ENCODE data around the gene SNX13. TPM values are rescaled to one million over a fixed set of nuclear protein-coding genes. Genes with fewer than 3 reads are reported as not detected.

Gene SNX13
- total and polyA plus RNA-seq, 9 of the 15 experiments (the other 6 are each of a cell fraction or from before 2014, with no cell fraction given): 5.6 to 33.2 (median 25.4) TPM

- no peak for ATAC-seq
- no peaks in the 10 kb centered on the region for H3K9me3 ChIP-seq (replicated peaks; ENCODE audit: control insufficient read depth, insufficient read depth, low read depth, low read length)
- no peaks in the 10 kb centered on the region for H4K20me1 ChIP-seq (replicated peaks; ENCODE audit: control insufficient read depth, insufficient read depth, low read length)
- H3K4me2 ChIP-seq (ENCODE audit: insufficient read depth, low read length): no peak overlapping the region
- FAIRE-seq: no peak
- no peak overlapping the region for H3K4me3 ChIP-seq
- no peaks in the 10 kb centered on the region for H3K4me1 ChIP-seq (replicated peaks in 1 of 2; ENCODE audit: control insufficient read depth in 2 of 2, insufficient read depth in 2 of 2, low read length in 2 of 2)
- H3K79me2 ChIP-seq (ENCODE audit: control insufficient read depth, insufficient read depth, low read length): no peaks in the 10 kb centered on the region
- CTCF ChIA-PET (ENCODE audit: low intra/inter-chr PET ratio): no interaction called here
- H3K27ac ChIP-seq (ENCODE audit: extremely low read depth, low read depth, low read length): no peak overlapping the region
- H3K9ac ChIP-seq (ENCODE audit: insufficient read depth in 1 of 2, low read depth in 2 of 2, low read length in 2 of 2): no peak overlapping the region
- DNase-seq (ENCODE audit: extremely low read depth in 1 of 4, low spot score in 3 of 4): no peak
- H3K9me1 ChIP-seq (ENCODE audit: control insufficient read depth, insufficient read depth, low read length): no peaks in the 10 kb centered on the region
- BruUV-seq (replicated peaks): no TSS peak
- POLR2A ChIA-PET: no interaction called here
- WGBS (ENCODE audit: insufficient coverage, low coverage, missing lambda C conversion rate): 0% methylated on average over 1 of the region's 1 CpG
- H3K27me3 ChIP-seq (ENCODE audit: control insufficient read depth in 2 of 2, insufficient read depth in 2 of 2, low read length in 2 of 2): no peaks in the 10 kb centered on the region
- TF ChIP-seq ZBTB1 (CRISPR knock-in tag; IDR thresholded peaks at IDR 0.05; ENCODE audit: borderline replicate concordance, low read depth): no peak
- TF ChIP-seq ZNF316 (IDR thresholded peaks at IDR 0.05): no peak
- TF ChIP-seq ZBTB26 (CRISPR knock-in tag; IDR thresholded peaks at IDR 0.05): no peak
- no peak for TF ChIP-seq E2F6 (IDR thresholded peaks at IDR 0.05; ENCODE audit: borderline replicate concordance in 1 of 2, extremely low read depth in 1 of 2, insufficient read depth in 1 of 2, insufficient read length in 1 of 2, low read depth in 1 of 2, low read length in 1 of 2, poor library complexity in 1 of 2, severe bottlenecking in 1 of 2)
- no peak for TF ChIP-seq DLX4 (CRISPR knock-in tag; IDR thresholded peaks at IDR 0.05)
- H2AFZ ChIP-seq (ENCODE audit: low read depth, low read length): no peak overlapping the region
- in situ Hi-C loops (cut with MboI) (loop anchor here (10.0 kb wide), 1 partner anchor 545 kb away; no protein-coding TSS in a partner anchor), intact Hi-C loops (cut with micrococcal nuclease) (no loop called here)
- H3K36me3 ChIP-seq (ENCODE audit: control insufficient read depth, insufficient read depth, low read length): no peaks in the 10 kb centered on the region
These were observed 160.9 kb downstream of the SNX13 start for GRCh38 chr7:17779381-17779780.

All from K562 (cell line).